Measurements from ENCODE around the gene SH3GL1. TPM values are rescaled to one million over a fixed set of nuclear protein-coding genes. Genes with fewer than 3 reads are reported as not detected.
A peak's percentile ranks its signal among the peaks of the same experiment; 100 is the strongest.

The SH3GL1 gene
- total and polyA plus RNA-seq, 10 of the 15 experiments (the other 5 are each of a cell fraction or from before 2014, with no cell fraction given): 0.93 to 47.4 (median 28.4) TPM

GRCh38 chr19:4374498-4375163 lies 25.7 kb downstream of the SH3GL1 start:
- ChIA-PET CTCF (interaction anchor here (0.8 to 2.9 kb wide), 10 partner anchors 9 to 144 kb away, joined by 3 to 24 read pairs (median 5); partner anchors contain the start of genes CHAF1A and MPND), POLR2A (interaction anchor here (0.9 to 9.4 kb wide), 6 partner anchors 19 to 145 kb away, joined by 3 to 110 read pairs (median 9); partner anchors contain the start of genes CHAF1A, EBI3, MPND and SH3GL1), SMC1A (ENCODE audit: uncharacterized antibody, unreplicated experiment) (interaction anchor here (1.7 to 4.1 kb wide), 3 partner anchors 20 to 27 kb away, joined by 5 to 27 read pairs (median 13); partner anchors contain the start of genes CHAF1A and SH3GL1), RAD21 (ENCODE audit: unreplicated experiment) (interaction anchor here (0.8 to 1.7 kb wide), 4 partner anchors 26 to 31 kb away, joined by 3 to 13 read pairs (median 10); partner anchors contain the start of genes CHAF1A, MPND and SH3GL1)
- H4K20me1 ChIP-seq (ENCODE audit: control insufficient read depth, insufficient read depth): no peaks in the 10 kb centered on the region
- H3K36me3 ChIP-seq (ENCODE audit: control insufficient read depth in 2 of 2, insufficient read depth in 2 of 2, low read length in 1 of 2): peaks cover 12 to 20% of the 10 kb centered on the region in 2 experiments; a peak in 3 of 4 replicates
- peak overlapping the region; percentile 77 for H3K9ac ChIP-seq (ENCODE audit: control insufficient read depth, insufficient read depth, low read length)
- peaks cover 98% of the 10 kb centered on the region for H3K79me2 ChIP-seq (ENCODE audit: control insufficient read depth, insufficient read depth, low read length)
- H3K27ac ChIP-seq (ENCODE audit: control insufficient read depth, insufficient read depth): peak overlapping the region; percentile 93
- FAIRE-seq (no peak), DNase-seq (ENCODE audit: low read depth, low spot score) (no peak), ATAC-seq (no peak)
- no peaks in the 10 kb centered on the region for H3K27me3 ChIP-seq (replicated peaks in 1 of 2; ENCODE audit: control insufficient read depth in 2 of 2, insufficient read depth in 2 of 2, low read length in 1 of 2)
- peak overlapping the region; percentile 93 for H3K4me2 ChIP-seq (ENCODE audit: control insufficient read depth, insufficient read depth)
- BruUV-seq (replicated peaks): no TSS peak
- intact Hi-C loops (cut with micrococcal nuclease; ENCODE audit: unreplicated experiment) (loop anchor here (1.0 kb wide), 1 partner anchor 21 kb away; no protein-coding TSS in a partner anchor), in situ Hi-C loops (cut with MboI) (no loop called here)
- peak overlapping the region; percentile 52; the same call in 1 of the 2 replicates for H3K4me3 ChIP-seq
- 73% methylated on average over 26 of the region's 27 CpGs for WGBS (ENCODE audit: insufficient coverage, insufficient replicate concordance, low lambda C conversion rate, missing lambda C conversion rate)
- peaks cover 88% of the 10 kb centered on the region for H3K4me1 ChIP-seq (ENCODE audit: control insufficient read depth, insufficient read depth, low read length)
- TF ChIP-seq TCF7 (IDR thresholded peaks at IDR 0.05; ENCODE audit: borderline replicate concordance): no peak
- TF ChIP-seq BACH1 (IDR thresholded peaks at IDR 0.05; ENCODE audit: borderline replicate concordance): peak; percentile 64; the same call in 1 of the 2 replicates
- TF ChIP-seq, protein P1, sequence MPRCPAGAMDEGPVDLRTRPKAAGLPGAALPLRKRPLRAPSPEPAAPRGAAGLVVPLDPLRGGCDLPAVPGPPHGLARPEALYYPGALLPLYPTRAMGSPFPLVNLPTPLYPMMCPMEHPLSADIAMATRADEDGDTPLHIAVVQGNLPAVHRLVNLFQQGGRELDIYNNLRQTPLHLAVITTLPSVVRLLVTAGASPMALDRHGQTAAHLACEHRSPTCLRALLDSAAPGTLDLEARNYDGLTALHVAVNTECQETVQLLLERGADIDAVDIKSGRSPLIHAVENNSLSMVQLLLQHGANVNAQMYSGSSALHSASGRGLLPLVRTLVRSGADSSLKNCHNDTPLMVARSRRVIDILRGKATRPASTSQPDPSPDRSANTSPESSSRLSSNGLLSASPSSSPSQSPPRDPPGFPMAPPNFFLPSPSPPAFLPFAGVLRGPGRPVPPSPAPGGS (IDR thresholded peaks at IDR 0.05; ENCODE audit: borderline replicate concordance, insufficient read depth, low read depth, low read length, poor library complexity, severe bottlenecking): no peak
- TF ChIP-seq SUZ12 (IDR thresholded peaks at IDR 0.05; ENCODE audit: unreplicated experiment): no peak
- 0 out of 2 replicates have a peak, but pooled peaks have one; percentile 0 for TF ChIP-seq DPF2 (IDR thresholded peaks at IDR 0.05)
- no peak for TF ChIP-seq NFYA (IDR thresholded peaks at IDR 0.05; ENCODE audit: borderline replicate concordance, low read depth, low read length)
- H3K9me3 ChIP-seq (replicated peaks; ENCODE audit: control insufficient read depth, insufficient read depth, low read length): no peaks in the 10 kb centered on the region
- H2AFZ ChIP-seq (ENCODE audit: control insufficient read depth, low read depth, low read length): no peak overlapping the region
